ENCODE measurements around the gene CHSY1. TPM values are rescaled to one million over a fixed set of nuclear protein-coding genes. Genes with fewer than 3 reads are reported as not detected.

CHSY1 gene
- total RNA-seq, 1 experiment from 2014 or later, result 59.1 TPM

GRCh38 chr15:101194546-101195125 is 57.2 kb downstream of the CHSY1 start:
- TF ChIP-seq TP53 (CRISPR knock-in tag; IDR thresholded peaks at IDR 0.05), result no peak
- no peak for TF ChIP-seq NFYB (CRISPR knock-in tag; conservative IDR thresholded peaks at IDR 0.05; ENCODE audit: low read depth)
- TF ChIP-seq IRF2 (CRISPR knock-in tag; IDR thresholded peaks at IDR 0.05; ENCODE audit: borderline replicate concordance, low read depth), result no peak
- no peak for TF ChIP-seq JUN (CRISPR knock-in tag; IDR thresholded peaks at IDR 0.05)
- no peak for TF ChIP-seq CBFB (CRISPR knock-in tag; IDR thresholded peaks at IDR 0.05; ENCODE audit: low read depth)
- TF ChIP-seq ZNF416 (CRISPR knock-in tag; IDR thresholded peaks at IDR 0.05), result no peak
- TF ChIP-seq E2F5 (CRISPR knock-in tag; IDR thresholded peaks at IDR 0.05), result no peak
- TF ChIP-seq MXD4 (CRISPR knock-in tag; IDR thresholded peaks at IDR 0.05; ENCODE audit: borderline replicate concordance), result no peak
- no peak for TF ChIP-seq OVOL2 (CRISPR knock-in tag; IDR thresholded peaks at IDR 0.05; ENCODE audit: borderline replicate concordance)
- ChIA-PET CTCF (interaction anchor here (1.2 to 2.1 kb wide), 4 partner anchors 42 to 276 kb away, joined by 3 to 11 read pairs (median 4); no protein-coding TSS in a partner anchor), POLR2A (no interaction called here)
- DNase-seq (ENCODE audit: low spot score), result no peak
- no peak overlapping the region for H3K4me3 Mint-ChIP-seq
- no peaks in the 10 kb centered on the region for H3K36me3 Mint-ChIP-seq
- H3K27me3 Mint-ChIP-seq (ENCODE audit: low read depth), result no peaks in the 10 kb centered on the region
- peak overlapping the region; percentile 42 for H3K27ac Mint-ChIP-seq
- no peaks in the 10 kb centered on the region for H3K9me3 Mint-ChIP-seq
- ATAC-seq, result no peak
- H3K4me1 Mint-ChIP-seq, result peaks cover 74% of the 10 kb centered on the region

- Mint-ChIP-seq H3K36me3 (no peaks in the 10 kb centered on the region), H3K9me3 (no peaks in the 10 kb centered on the region), H3K27me3 (ENCODE audit: low read depth) (no peaks in the 10 kb centered on the region), H3K4me1 (peaks cover 74% of the 10 kb centered on the region), H3K4me3 (no peak overlapping the region), H3K27ac (peak overlapping the region; percentile 32)
- ATAC-seq (no peak), DNase-seq (ENCODE audit: low spot score) (no peak)
- CTCF ChIA-PET, result interaction anchor here (1.2 to 2.1 kb wide), 4 partner anchors 41 to 276 kb away, joined by 3 to 11 read pairs (median 4); no protein-coding TSS in a partner anchor
- POLR2A ChIA-PET, result no interaction called here
- TF ChIP-seq PRDM15 (CRISPR knock-in tag; IDR thresholded peaks at IDR 0.05) (no peak), HMGA2 (CRISPR knock-in tag; IDR thresholded peaks at IDR 0.05) (no peak), NFYB (CRISPR knock-in tag; conservative IDR thresholded peaks at IDR 0.05; ENCODE audit: low read depth) (no peak), ZBTB21 (CRISPR knock-in tag; IDR thresholded peaks at IDR 0.05; ENCODE audit: borderline replicate concordance) (no peak), ERG (CRISPR knock-in tag; IDR thresholded peaks at IDR 0.05) (no peak), GTF2I (CRISPR knock-in tag; conservative IDR thresholded peaks at IDR 0.05) (no peak), IRF1 (CRISPR knock-in tag; IDR thresholded peaks at IDR 0.05) (no peak), ZBTB43 (CRISPR knock-in tag; IDR thresholded peaks at IDR 0.05) (no peak), NFATC4 (CRISPR knock-in tag; IDR thresholded peaks at IDR 0.05) (no peak), ZNF671 (CRISPR knock-in tag; IDR thresholded peaks at IDR 0.05) (no peak), PRRX2 (CRISPR knock-in tag; IDR thresholded peaks at IDR 0.05) (no peak), CDX4 (CRISPR knock-in tag; IDR thresholded peaks at IDR 0.05; ENCODE audit: borderline replicate concordance) (no peak), FOXP1 (CRISPR knock-in tag; IDR thresholded peaks at IDR 0.05; ENCODE audit: borderline replicate concordance) (no peak), FOXP4 (CRISPR knock-in tag; IDR thresholded peaks at IDR 0.05) (no peak), ZMAT4 (CRISPR knock-in tag; IDR thresholded peaks at IDR 0.05) (no peak), ZNF423 (CRISPR knock-in tag; IDR thresholded peaks at IDR 0.05) (no peak)
Measured at GRCh38 chr15:101193806-101194545, 57.9 kb downstream of the CHSY1 start.

All from WTC11 (cell line).